Transverse colon (tissue), 3 donors: ENCODE data around the gene TENM4.

ENCODE experiments used
- CTCF ChIP-seq, 5 experiments: fragments of 200-600 bp in 3 of 5; fragments of 450-650 bp in 2 of 5; sonication (generic) in 3 of 5; IDR thresholded peaks; 1 replicate in 2 of 5; 2 replicates in 3 of 5; pipeline ENCODE4 v1.5.1; 2016 to 2017; ENCODE audit warnings: antibody characterized with exemption in 5 of 5, inconsistent platforms in 3 of 5, mild to moderate bottlenecking in 2 of 5, moderate library complexity in 1 of 5
- POLR2A ChIP-seq: fragments of 450-650 bp; IDR thresholded peaks from one replicate; pipeline ENCODE4 v1.6.1; 2016; ENCODE audit warnings: antibody characterized with exemption, mild to moderate bottlenecking, moderate library complexity

GRCh38 chr11:79049741-79050179 lies 391.1 kb downstream of the TENM4 start:
- no peak for TF ChIP-seq POLR2A
- TF ChIP-seq CTCF (IDR thresholded peaks at IDR 0.05), result no peak
